IMR-90 (cell line): ENCODE results near the gene ZNF746. TPM values are rescaled to one million over a fixed set of nuclear protein-coding genes. Genes with fewer than 3 reads are reported as not detected.

ENCODE experiments used
- ATAC-seq: fragments of 200-7000 bp; cut with Tn5 transposase; 2 replicates; pipeline ENCODE4 v1.9.1; 2020; ENCODE audit warnings: low read depth, mild to moderate bottlenecking, moderate library complexity
- BruUV-seq: library from RNA; stranded (reverse); fragments of 400-500 nt; replicated peaks from 2 replicates; lab custom pipeline; 2021; lab: Mats Ljungman, UMichigan
- CTCF ChIA-PET: fragments of 300-600 bp; formaldehyde crosslinking; extraction: SDS; loops from one replicate; lab custom pipeline; 2021; ENCODE audit warnings: antibody characterized with exemption; lab: Yijun Ruan, JAX
- POLR2A ChIA-PET: fragments of 300-600 bp; sonication (Branson Sonifier 250); formaldehyde crosslinking; loops from one replicate; lab custom pipeline; 2022; ENCODE audit warnings: antibody characterized with exemption; ENCODE audit not compliant: unreplicated experiment; lab: Charles Lee
- DNase-seq: peaks from one replicate; pipeline ENCODE4 v3.0.0; 2013
- H2AFZ ChIP-seq: replicated peaks from 2 replicates; pipeline ENCODE3; 2013; ENCODE audit warnings: low read length, mild to moderate bottlenecking; ENCODE audit not compliant: poor library complexity
- H2AK5ac ChIP-seq: 2 replicates; pipeline ENCODE4 v1.6.1; 2013; ENCODE audit warnings: low read depth, low read length, inconsistent platforms
- H2AK9ac ChIP-seq: replicated peaks from 2 replicates; pipeline ENCODE3; 2013; ENCODE audit warnings: mild to moderate bottlenecking, low read depth, low read length, moderate library complexity; ENCODE audit not compliant: poor library complexity
- H2BK120ac ChIP-seq: 2 replicates; pipeline ENCODE4 v1.6.1; 2013; ENCODE audit warnings: low read depth, low read length, inconsistent platforms
- H2BK15ac ChIP-seq: 3 replicates; pipeline ENCODE4 v1.6.1; 2013; ENCODE audit warnings: low read depth, low read length, inconsistent platforms
- H2BK20ac ChIP-seq: 2 replicates; pipeline ENCODE4 v1.6.1; 2013; ENCODE audit warnings: low read depth, mild to moderate bottlenecking, inconsistent platforms, low read length, moderate library complexity
- H2BK5ac ChIP-seq: 2 replicates; pipeline ENCODE4 v1.6.1; 2013; ENCODE audit warnings: mild to moderate bottlenecking, low read depth, low read length, inconsistent platforms; ENCODE audit not compliant: poor library complexity, severe bottlenecking
- H3K14ac ChIP-seq: replicated peaks from 2 replicates; pipeline ENCODE4 v1.6.1; 2013; ENCODE audit warnings: low read depth, low read length, inconsistent platforms
- H3K18ac ChIP-seq: 2 replicates; pipeline ENCODE4 v1.6.1; 2013; ENCODE audit warnings: low read depth, low read length, control low read depth
- H3K23ac ChIP-seq: 2 replicates; pipeline ENCODE4 v1.6.1; 2013; ENCODE audit warnings: low read depth, low read length, inconsistent platforms
- H3K27ac ChIP-seq: 2 replicates; pipeline ENCODE4 v1.5.1; 2013; ENCODE audit warnings: mild to moderate bottlenecking, control low read depth, low read length; ENCODE audit not compliant: insufficient read depth
- H3K27me3 ChIP-seq: 2 replicates; pipeline ENCODE4 v1.6.1; 2013; ENCODE audit warnings: low read length; ENCODE audit not compliant: control insufficient read depth, insufficient read depth
- H3K36me3 ChIP-seq: 2 replicates; pipeline ENCODE4 v1.6.1; 2013; ENCODE audit warnings: low read length, mixed read lengths; ENCODE audit not compliant: control insufficient read depth, insufficient read depth
- H3K4ac ChIP-seq: 2 replicates; pipeline ENCODE4 v1.6.1; 2013; ENCODE audit warnings: low read depth, low read length, inconsistent platforms
- H3K4me1 ChIP-seq: 2 replicates; pipeline ENCODE4 v1.6.1; 2013; ENCODE audit warnings: low read length, mixed read lengths; ENCODE audit not compliant: control insufficient read depth, insufficient read depth
- H3K4me2 ChIP-seq: 2 replicates; pipeline ENCODE4 v1.6.1; 2013; ENCODE audit warnings: low read depth, mild to moderate bottlenecking, control low read depth, low read length, moderate library complexity
- H3K4me3 ChIP-seq: 2 replicates; pipeline ENCODE4 v1.5.1; 2013; ENCODE audit warnings: low read depth, mild to moderate bottlenecking, control low read depth, low read length, moderate library complexity; ENCODE audit not compliant: insufficient read depth
- H3K56ac ChIP-seq: 2 replicates; pipeline ENCODE4 v1.6.1; 2013; ENCODE audit warnings: low read length, inconsistent platforms; ENCODE audit not compliant: insufficient read depth; ENCODE audit errors: extremely low read depth
- H3K79me1 ChIP-seq, 2 experiments: 2 replicates each; pipeline ENCODE4 v1.6.1; 2013; ENCODE audit warnings: low read length in 2 of 2, inconsistent platforms in 1 of 2, low read depth in 1 of 2
- H3K9ac ChIP-seq: 2 replicates; pipeline ENCODE4 v1.6.1; 2013; ENCODE audit warnings: low read depth, low read length, control low read depth
- H3K9me1 ChIP-seq: 2 replicates; pipeline ENCODE4 v1.6.1; 2013; ENCODE audit warnings: low read length, inconsistent platforms; ENCODE audit not compliant: insufficient read depth
- H3K9me3 ChIP-seq: 2 replicates; pipeline ENCODE4 v1.6.1; 2013; ENCODE audit warnings: low read length; ENCODE audit not compliant: control insufficient read depth, insufficient read depth
- H4K20me1 ChIP-seq: 2 replicates; pipeline ENCODE4 v1.6.1; 2013; ENCODE audit warnings: low read length, inconsistent platforms; ENCODE audit not compliant: insufficient read depth
- H4K5ac ChIP-seq: 2 replicates; pipeline ENCODE4 v1.6.1; 2013; ENCODE audit warnings: mild to moderate bottlenecking, low read depth, low read length, control low read depth
- H4K8ac ChIP-seq, 2 experiments: 2 replicates each; pipeline ENCODE4 v1.6.1; 2013; ENCODE audit warnings: low read depth in 2 of 2, low read length in 2 of 2, control low read depth in 1 of 2, inconsistent platforms in 1 of 2
- H4K91ac ChIP-seq: 2 replicates; pipeline ENCODE4 v1.6.1; 2013; ENCODE audit warnings: low read depth, low read length, inconsistent platforms; ENCODE audit not compliant: insufficient read depth
- BHLHE40 ChIP-seq: fragments of 150-350 bp; IDR thresholded peaks from 2 replicates; pipeline ENCODE4 v1.6.1; 2016; ENCODE audit warnings: mild to moderate bottlenecking, low read depth, low read length
- CEBPB ChIP-seq: IDR thresholded peaks from 2 replicates; pipeline ENCODE4 v1.6.1; 2012; ENCODE audit warnings: low read depth, low read length, improper control_type of control experiment
- CHD1 ChIP-seq: IDR thresholded peaks from 2 replicates; pipeline ENCODE4 v1.6.1; 2012; ENCODE audit warnings: low read depth, low read length, improper control_type of control experiment
- CTCF ChIP-seq: conservative IDR thresholded peaks from 2 replicates; pipeline ENCODE4 v1.5.1; 2012; ENCODE audit warnings: mild to moderate bottlenecking, low read depth, low read length, improper control_type of control experiment
- ELK1 ChIP-seq: fragments of 150-350 bp; IDR thresholded peaks from 2 replicates; pipeline ENCODE4 v1.6.1; 2016; ENCODE audit warnings: low read depth, mild to moderate bottlenecking, low read length, moderate library complexity, borderline replicate concordance
- FOS ChIP-seq: fragments of 150-350 bp; IDR thresholded peaks from 2 replicates; pipeline ENCODE4 v1.6.1; 2016; ENCODE audit warnings: low read depth, low read length
- MAFK ChIP-seq: IDR thresholded peaks from 2 replicates; pipeline ENCODE4 v1.6.1; 2012; ENCODE audit warnings: low read depth, low read length, improper control_type of control experiment
- MAZ ChIP-seq: IDR thresholded peaks from 2 replicates; pipeline ENCODE4 v1.6.1; 2012; ENCODE audit warnings: low read depth, mild to moderate bottlenecking, low read length, improper control_type of control experiment, moderate library complexity, borderline replicate concordance
- MXI1 ChIP-seq: IDR thresholded peaks from 2 replicates; pipeline ENCODE4 v1.6.1; 2012; ENCODE audit warnings: low read depth, mild to moderate bottlenecking, low read length, moderate library complexity, borderline replicate concordance
- NFE2L2 ChIP-seq: fragments of 150-350 bp; IDR thresholded peaks from 2 replicates; pipeline ENCODE4 v1.6.1; 2016; ENCODE audit warnings: low read depth, mild to moderate bottlenecking, low read length
- POLR2A ChIP-seq: IDR thresholded peaks from 2 replicates; pipeline ENCODE4 v1.6.1; 2012; ENCODE audit warnings: mild to moderate bottlenecking, low read depth, low read length
- RAD21 ChIP-seq: IDR thresholded peaks from 2 replicates; pipeline ENCODE4 v1.6.1; 2012; ENCODE audit warnings: low read length, improper control_type of control experiment
- RCOR1 ChIP-seq: IDR thresholded peaks from 2 replicates; pipeline ENCODE4 v1.6.1; 2012; ENCODE audit warnings: mild to moderate bottlenecking, low read length, improper control_type of control experiment; ENCODE audit not compliant: insufficient replicate concordance
- RFX5 ChIP-seq: IDR thresholded peaks from 2 replicates; pipeline ENCODE4 v1.8.0; 2012; ENCODE audit warnings: low read depth, mild to moderate bottlenecking, low read length, moderate library complexity
- SMC3 ChIP-seq: fragments of 150-350 bp; IDR thresholded peaks from 2 replicates; pipeline ENCODE4 v1.6.1; 2016; ENCODE audit warnings: low read depth, mild to moderate bottlenecking, antibody characterized with exemption, low read length, moderate library complexity
- WGBS, 2 experiments: methylation state at CpG; one replicate each; pipeline versions ENCODE4 v1.1.5 to v1.1.7; 2013; ENCODE audit warnings: missing lambda C conversion rate in 2 of 2; ENCODE audit not compliant: insufficient read length in 1 of 2; ENCODE audit errors: extremely low coverage in 2 of 2; 5-methylcytosine and 5-hydroxymethylcytosine counted together
- dilution Hi-C: fragments of 300-500 bp; cut with HindIII; formaldehyde crosslinking; loops from one replicate; pipeline ENCODE4 v1.14.3; 2018; ENCODE audit warnings: low sequenced_read_pairs; ENCODE audit not compliant: unreplicated experiment
- in situ Hi-C: fragments of 300-500 bp; cut with MboI; formaldehyde crosslinking; loops from 3 replicates; pipeline ENCODE4 v1.14.3; 2019; ENCODE audit warnings: low sequenced_read_pairs, inconsistent platforms, mixed read lengths
- intact Hi-C: fragments of 100-400 bp; cut with micrococcal nuclease; formaldehyde crosslinking; loops from 2 replicates; pipeline ENCODE4 v1.10.0; 2022
- polyA plus RNA-seq, 3 experiments: library from polyadenylated mRNA; depleted of rRNA; stranded (reverse); fragments of >200 nt; gene quantifications; 2 replicates each; pipeline ENCODE4 v1.2.3, GENCODE V29; 2012; ENCODE audit warnings: low replicate concordance in 1 of 3
- total RNA-seq: library from RNA; depleted of rRNA; stranded (reverse); fragments of >200 nt; gene quantifications from 2 replicates; pipeline ENCODE4 v1.2.3, GENCODE V29; 2012

The ZNF746 gene
- total and polyA plus RNA-seq, 2 of the 4 experiments (the other 2 are of a cell fraction): 6.6 to 8.4 TPM

GRCh38 chr7:149431486-149432120 is 66.0 kb downstream of the ZNF746 start:
- no peak overlapping the region for H2BK5ac ChIP-seq
- no peak overlapping the region for H4K8ac ChIP-seq
- H2AFZ ChIP-seq: no peak overlapping the region
- H3K56ac ChIP-seq: no peak overlapping the region
- no peak overlapping the region for H3K18ac ChIP-seq
- CTCF ChIA-PET: no interaction called here
- in situ Hi-C loops (no loop called here), dilution Hi-C loops (no loop called here), intact Hi-C loops (no loop called here)
- no peaks in the 10 kb centered on the region for H4K20me1 ChIP-seq
- ATAC-seq (no peak), DNase-seq (no peak)
- H3K27ac ChIP-seq: no peak overlapping the region
- no peaks in the 10 kb centered on the region for H3K9me1 ChIP-seq
- H3K23ac ChIP-seq: no peak overlapping the region
- BruUV-seq: no TSS peak
- H3K4me2 ChIP-seq: no peak overlapping the region
- no peak overlapping the region for H2BK20ac ChIP-seq
- no peaks in the 10 kb centered on the region for H3K4me1 ChIP-seq
- no peak overlapping the region for H3K4me3 ChIP-seq
- no peak overlapping the region for H4K91ac ChIP-seq
- H2AK9ac ChIP-seq: no peak overlapping the region
- no peak overlapping the region for H4K5ac ChIP-seq
- POLR2A ChIA-PET: no interaction called here
- no peak for TF ChIP-seq CTCF
- TF ChIP-seq MAZ: no peak
- no peak for TF ChIP-seq POLR2A
- no peak for TF ChIP-seq MAFK
- TF ChIP-seq RCOR1: no peak
- no peak for TF ChIP-seq NFE2L2
- no peak for TF ChIP-seq RFX5
- no peak for TF ChIP-seq ELK1
- no peak for TF ChIP-seq RAD21
- no peak for TF ChIP-seq CEBPB
- TF ChIP-seq CHD1: no peak
- TF ChIP-seq SMC3: no peak
- no peak for TF ChIP-seq FOS
- no peak for TF ChIP-seq MXI1
- no peak for TF ChIP-seq BHLHE40
- no peak overlapping the region for H2BK120ac ChIP-seq
- H3K27me3 ChIP-seq: no peaks in the 10 kb centered on the region
- WGBS, 2 experiments: 98% methylated on average over 44 of the region's 66 CpGs; no CpG with 5 or more reads in 1 of the 2 experiments
- peaks cover 0 to 4% of the 10 kb centered on the region in 2 experiments; a peak in 3 of 4 replicates for H3K79me1 ChIP-seq
- no peak overlapping the region for H3K4ac ChIP-seq
- H2AK5ac ChIP-seq: no peak overlapping the region
- H2BK15ac ChIP-seq: no peak overlapping the region
- H3K14ac ChIP-seq: no peak overlapping the region
- H3K36me3 ChIP-seq: peaks cover 39% of the 10 kb centered on the region
- no peaks in the 10 kb centered on the region for H3K9me3 ChIP-seq
- H3K9ac ChIP-seq: no peak overlapping the region
